HEK293T (cell line): Measurements from ENCODE around the gene NTSR1.

Experiments
- BHLHE40 ChIP-seq: fragments of 450-650 bp; IDR thresholded peaks from 2 replicates; pipeline ENCODE4 v1.6.1; 2016; ENCODE audit warnings: mild to moderate bottlenecking, moderate library complexity, borderline replicate concordance
- CTBP1 ChIP-seq: fragments of 450-650 bp; IDR thresholded peaks from 2 replicates; pipeline ENCODE4 v1.6.1; 2016; ENCODE audit warnings: borderline replicate concordance
- FOXA1 ChIP-seq: fragments of 450-650 bp; IDR thresholded peaks from 2 replicates; pipeline ENCODE4 v1.6.1; 2016; ENCODE audit warnings: mild to moderate bottlenecking
- FOXK2 ChIP-seq: fragments of 450-650 bp; IDR thresholded peaks from 2 replicates; pipeline ENCODE4 v1.6.1; 2016; ENCODE audit warnings: mild to moderate bottlenecking
- FOXM1 ChIP-seq: fragments of 450-650 bp; IDR thresholded peaks from 2 replicates; pipeline ENCODE4 v1.6.1; 2017; ENCODE audit warnings: mild to moderate bottlenecking, borderline replicate concordance
- LEF1 ChIP-seq: fragments of 450-650 bp; IDR thresholded peaks from 2 replicates; pipeline ENCODE4 v1.6.1; 2017; ENCODE audit warnings: mild to moderate bottlenecking, borderline replicate concordance
- NFRKB ChIP-seq: fragments of 450-650 bp; IDR thresholded peaks from 2 replicates; pipeline ENCODE4 v1.6.1; 2016; ENCODE audit warnings: mild to moderate bottlenecking, moderate library complexity
- PKNOX1 ChIP-seq: fragments of 450-650 bp; IDR thresholded peaks from 2 replicates; pipeline ENCODE4 v1.6.1; 2016
- SP1 ChIP-seq: fragments of 450-650 bp; IDR thresholded peaks from 2 replicates; pipeline ENCODE4 v1.6.1; 2017
- SUZ12 ChIP-seq: fragments of 450-650 bp; IDR thresholded peaks from 2 replicates; pipeline ENCODE4 v1.6.1; 2016; ENCODE audit warnings: mild to moderate bottlenecking

GRCh38 chr20:62805155-62805710 is 96.6 kb downstream of the NTSR1 start:
- TF ChIP-seq NFRKB (no peak), SP1 (no peak), CTBP1 (no peak), FOXK2 (no peak), SUZ12 (no peak), LEF1 (no peak), PKNOX1 (no peak), BHLHE40 (no peak), FOXM1 (no peak), FOXA1 (no peak)
